ENCODE data around the gene TMEM175. TPM values are rescaled to one million over a fixed set of nuclear protein-coding genes. Genes with fewer than 3 reads are reported as not detected.

The TMEM175 gene
- total and polyA plus RNA-seq, 2 of the 13 experiments (the other 11 are each of a cell fraction or from before 2014, with no cell fraction given), result 5.1 to 9.9 TPM

- TF ChIP-seq HNF1A (IDR thresholded peaks at IDR 0.05; ENCODE audit: low read depth) (no peak), HNF1A (CRISPR knock-in tag; IDR thresholded peaks at IDR 0.05; ENCODE audit: borderline replicate concordance) (peak; percentile 32; the same call in 1 of the 2 replicates), MLLT10 (CRISPR knock-in tag; IDR thresholded peaks at IDR 0.05) (no peak), LRRFIP1 (CRISPR knock-in tag; conservative IDR thresholded peaks at IDR 0.05) (no peak), HNRNPUL1 (IDR thresholded peaks at IDR 0.05; ENCODE audit: low read depth, low read length) (no peak), DMAP1 (CRISPR knock-in tag; IDR thresholded peaks at IDR 0.05) (peak; percentile 27; the same call in 1 of the 2 replicates), SNAPC4 (CRISPR knock-in tag; IDR thresholded peaks at IDR 0.05) (no peak), PAWR (CRISPR knock-in tag; IDR thresholded peaks at IDR 0.05; ENCODE audit: borderline replicate concordance) (no peak), GPN1 (CRISPR knock-in tag; IDR thresholded peaks at IDR 0.05; ENCODE audit: borderline replicate concordance) (no peak), TFDP2 (CRISPR knock-in tag; IDR thresholded peaks at IDR 0.05) (peak; percentile 70), ZZZ3 (CRISPR knock-in tag; IDR thresholded peaks at IDR 0.05; ENCODE audit: borderline replicate concordance) (peak; percentile 76; the same call in 1 of the 2 replicates), SP4 (CRISPR knock-in tag; IDR thresholded peaks at IDR 0.05) (peak; percentile 63; the same call in 1 of the 2 replicates), PHF5A (CRISPR knock-in tag; IDR thresholded peaks at IDR 0.05; ENCODE audit: low read depth, unreplicated experiment) (no peak), NFRKB (IDR thresholded peaks at IDR 0.05) (no peak), BHLHE40 (IDR thresholded peaks at IDR 0.05; ENCODE audit: low read length) (peak; percentile 60; the same call in 1 of the 2 replicates)
Observed at GRCh38 chr4:931960-932712, at the start of gene TMEM175, which contains the start of gene GAK (continued).

Data from HepG2 (cell line).